B cell (primary cell): ENCODE data around the gene SS18L1.

Experiments
- CTCF ChIP-seq: fragments of 200-600 bp; IDR thresholded peaks from one replicate; pipeline ENCODE4 v1.8.0; 2022; ENCODE audit warnings: antibody characterized with exemption, mild to moderate bottlenecking
- EZH2 ChIP-seq: IDR thresholded peaks from 2 replicates; pipeline ENCODE4 v1.6.1; 2012; ENCODE audit warnings: borderline replicate concordance, low read depth, mild to moderate bottlenecking, moderate library complexity, low read length; ENCODE audit not compliant: insufficient read depth, poor library complexity, severe bottlenecking

- TF ChIP-seq CTCF, result no peak
- no peak for TF ChIP-seq EZH2
Observed at GRCh38 chr20:62226707-62227590, 83.4 kb downstream of the SS18L1 start.
